Liver (tissue), 2 donors: Measurements from ENCODE around the gene RAET1E.

Source experiments
- TF ChIP-seq, protein P1 (sequence below): IDR thresholded peaks from 2 replicates; pipeline ENCODE4 v1.6.1; 2016; ENCODE audit warnings: antibody characterized with exemption
- TF ChIP-seq, protein P2 (sequence below): fragments of 150-350 bp; IDR thresholded peaks from 2 replicates; pipeline ENCODE4 v1.5.1; 2017; ENCODE audit warnings: improper control_type of control experiment, low read depth, low read length; ENCODE audit not compliant: missing input control
- donor health status: healthy.

DNA sequence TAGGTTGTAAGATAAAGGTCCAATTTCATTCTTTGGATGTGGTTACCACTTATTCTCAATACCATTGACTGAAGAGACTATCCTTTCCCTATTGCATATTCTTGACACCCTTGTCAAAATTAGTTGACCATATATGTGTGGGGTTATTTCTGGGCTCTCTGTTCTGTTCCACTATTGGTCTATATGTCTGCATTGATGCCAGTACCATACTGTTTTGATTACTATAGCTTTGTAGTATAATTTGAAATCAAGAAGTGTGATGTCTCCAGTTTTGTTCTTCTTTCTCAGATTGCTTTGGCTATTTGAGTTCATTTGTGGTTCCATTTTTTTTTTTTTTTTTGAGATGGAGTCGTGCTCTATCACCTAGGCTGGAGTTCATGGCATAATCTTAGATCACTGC, 25.7 kb downstream of the RAET1E start:
- TF ChIP-seq, protein P1, sequence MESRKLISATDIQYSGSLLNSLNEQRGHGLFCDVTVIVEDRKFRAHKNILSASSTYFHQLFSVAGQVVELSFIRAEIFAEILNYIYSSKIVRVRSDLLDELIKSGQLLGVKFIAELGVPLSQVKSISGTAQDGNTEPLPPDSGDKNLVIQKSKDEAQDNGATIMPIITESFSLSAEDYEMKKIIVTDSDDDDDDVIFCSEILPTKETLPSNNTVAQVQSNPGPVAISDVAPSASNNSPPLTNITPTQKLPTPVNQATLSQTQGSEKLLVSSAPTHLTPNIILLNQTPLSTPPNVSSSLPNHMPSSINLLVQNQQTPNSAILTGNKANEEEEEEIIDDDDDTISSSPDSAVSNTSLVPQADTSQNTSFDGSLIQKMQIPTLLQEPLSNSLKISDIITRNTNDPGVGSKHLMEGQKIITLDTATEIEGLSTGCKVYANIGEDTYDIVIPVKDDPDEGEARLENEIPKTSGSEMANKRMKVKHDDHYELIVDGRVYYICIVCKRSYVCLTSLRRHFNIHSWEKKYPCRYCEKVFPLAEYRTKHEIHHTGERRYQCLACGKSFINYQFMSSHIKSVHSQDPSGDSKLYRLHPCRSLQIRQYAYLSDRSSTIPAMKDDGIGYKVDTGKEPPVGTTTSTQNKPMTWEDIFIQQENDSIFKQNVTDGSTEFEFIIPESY, result no peak
- TF ChIP-seq, protein P2, sequence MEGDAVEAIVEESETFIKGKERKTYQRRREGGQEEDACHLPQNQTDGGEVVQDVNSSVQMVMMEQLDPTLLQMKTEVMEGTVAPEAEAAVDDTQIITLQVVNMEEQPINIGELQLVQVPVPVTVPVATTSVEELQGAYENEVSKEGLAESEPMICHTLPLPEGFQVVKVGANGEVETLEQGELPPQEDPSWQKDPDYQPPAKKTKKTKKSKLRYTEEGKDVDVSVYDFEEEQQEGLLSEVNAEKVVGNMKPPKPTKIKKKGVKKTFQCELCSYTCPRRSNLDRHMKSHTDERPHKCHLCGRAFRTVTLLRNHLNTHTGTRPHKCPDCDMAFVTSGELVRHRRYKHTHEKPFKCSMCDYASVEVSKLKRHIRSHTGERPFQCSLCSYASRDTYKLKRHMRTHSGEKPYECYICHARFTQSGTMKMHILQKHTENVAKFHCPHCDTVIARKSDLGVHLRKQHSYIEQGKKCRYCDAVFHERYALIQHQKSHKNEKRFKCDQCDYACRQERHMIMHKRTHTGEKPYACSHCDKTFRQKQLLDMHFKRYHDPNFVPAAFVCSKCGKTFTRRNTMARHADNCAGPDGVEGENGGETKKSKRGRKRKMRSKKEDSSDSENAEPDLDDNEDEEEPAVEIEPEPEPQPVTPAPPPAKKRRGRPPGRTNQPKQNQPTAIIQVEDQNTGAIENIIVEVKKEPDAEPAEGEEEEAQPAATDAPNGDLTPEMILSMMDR, result no peak
